MCF 10A (cell line): ENCODE data around the gene TRAPPC12. TPM values are rescaled to one million over a fixed set of nuclear protein-coding genes. Genes with fewer than 3 reads are reported as not detected.

ENCODE experiments used
- BruUV-seq: library from RNA; stranded (reverse); fragments of 400-500 nt; replicated peaks from 2 replicates; lab custom pipeline; 2021; lab: Mats Ljungman, UMichigan
- CTCF ChIA-PET: fragments of 300-600 bp; sonication (Branson Sonifier 250); formaldehyde crosslinking; extraction: SDS; loops from one replicate; lab custom pipeline; 2021; ENCODE audit warnings: antibody characterized with exemption, inconsistent platforms; lab: Yijun Ruan, JAX
- POLR2A ChIA-PET: fragments of 300-600, 350-650 bp; sonication (Branson Sonifier 250); formaldehyde crosslinking; extraction: SDS; loops from one replicate; lab custom pipeline; 2020; ENCODE audit warnings: antibody characterized with exemption, inconsistent platforms; lab: Yijun Ruan, JAX
- DNase-seq: peaks from one replicate; pipeline ENCODE4 v3.0.0-alpha.2; 2018; ENCODE audit not compliant: unreplicated experiment
- H3K27ac Mint-ChIP-seq: one replicate; pipeline ENCODE4 v1.8.0; 2022; ENCODE audit warnings: mild to moderate bottlenecking, low read depth, mixed read lengths; ENCODE audit not compliant: unreplicated experiment
- H3K27me3 Mint-ChIP-seq: one replicate; pipeline ENCODE4 v1.8.0; 2022; ENCODE audit warnings: mixed read lengths; ENCODE audit not compliant: insufficient read depth, unreplicated experiment
- H3K36me3 Mint-ChIP-seq: one replicate; pipeline ENCODE4 v1.8.0; 2022; ENCODE audit warnings: mild to moderate bottlenecking, moderate library complexity, mixed read lengths; ENCODE audit not compliant: insufficient read depth, unreplicated experiment
- H3K4me1 Mint-ChIP-seq: one replicate; pipeline ENCODE4 v1.8.0; 2022; ENCODE audit warnings: mixed read lengths; ENCODE audit not compliant: insufficient read depth, unreplicated experiment
- H3K4me3 Mint-ChIP-seq: one replicate; pipeline ENCODE4 v1.8.0; 2022; ENCODE audit warnings: mild to moderate bottlenecking, moderate library complexity, mixed read lengths; ENCODE audit not compliant: unreplicated experiment
- H3K9me3 Mint-ChIP-seq: one replicate; pipeline ENCODE4 v1.8.0; 2022; ENCODE audit warnings: mixed read lengths; ENCODE audit not compliant: unreplicated experiment
- intact Hi-C: fragments of 100-400 bp; cut with micrococcal nuclease; formaldehyde crosslinking; loops from 2 replicates; pipeline ENCODE4 v1.14.1; 2022
- total RNA-seq: library from RNA; stranded (reverse); gene quantifications from 2 replicates; pipeline ENCODE4 v1.2.3, GENCODE V29; 2022
- TF ChIP-seq, protein P1 (sequence below): fragments of 200-600 bp; IDR thresholded peaks from one replicate; pipeline ENCODE4 v1.8.0; 2022; ENCODE audit warnings: antibody characterized with exemption, mild to moderate bottlenecking; ENCODE audit not compliant: unreplicated experiment

TRAPPC12 gene
- total RNA-seq, 1 experiment from 2014 or later, result 84.4 TPM

DNA sequence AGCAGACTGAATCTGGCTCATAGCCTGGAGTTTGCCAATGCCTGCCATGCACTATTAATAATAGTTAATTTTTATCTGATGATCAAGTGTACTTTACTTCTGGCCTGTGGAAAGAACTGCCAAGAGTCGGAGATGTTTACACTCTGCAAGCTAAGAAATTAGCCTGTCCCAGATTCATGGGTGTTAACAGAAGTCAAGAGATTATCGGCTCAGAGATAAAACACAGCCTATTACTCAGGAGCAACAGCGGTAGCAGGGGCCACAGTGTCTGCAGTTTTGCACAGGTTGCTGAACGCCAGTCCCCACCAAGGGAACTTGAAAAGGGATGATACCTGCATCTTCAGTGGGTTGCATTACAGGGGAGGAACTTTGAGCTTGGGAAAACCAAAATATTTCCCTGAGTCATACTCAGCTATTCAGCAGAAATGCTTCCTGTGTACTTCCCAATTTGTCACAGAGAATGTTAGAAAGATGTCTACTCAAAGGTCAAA, 144.1 kb downstream of the TRAPPC12 start:
- Mint-ChIP-seq H3K27ac (no peak overlapping the region), H3K27me3 (no peaks in the 10 kb centered on the region), H3K4me3 (no peak overlapping the region), H3K4me1 (peaks cover 15% of the 10 kb centered on the region), H3K36me3 (no peaks in the 10 kb centered on the region), H3K9me3 (no peaks in the 10 kb centered on the region)
- TF ChIP-seq, protein P1, sequence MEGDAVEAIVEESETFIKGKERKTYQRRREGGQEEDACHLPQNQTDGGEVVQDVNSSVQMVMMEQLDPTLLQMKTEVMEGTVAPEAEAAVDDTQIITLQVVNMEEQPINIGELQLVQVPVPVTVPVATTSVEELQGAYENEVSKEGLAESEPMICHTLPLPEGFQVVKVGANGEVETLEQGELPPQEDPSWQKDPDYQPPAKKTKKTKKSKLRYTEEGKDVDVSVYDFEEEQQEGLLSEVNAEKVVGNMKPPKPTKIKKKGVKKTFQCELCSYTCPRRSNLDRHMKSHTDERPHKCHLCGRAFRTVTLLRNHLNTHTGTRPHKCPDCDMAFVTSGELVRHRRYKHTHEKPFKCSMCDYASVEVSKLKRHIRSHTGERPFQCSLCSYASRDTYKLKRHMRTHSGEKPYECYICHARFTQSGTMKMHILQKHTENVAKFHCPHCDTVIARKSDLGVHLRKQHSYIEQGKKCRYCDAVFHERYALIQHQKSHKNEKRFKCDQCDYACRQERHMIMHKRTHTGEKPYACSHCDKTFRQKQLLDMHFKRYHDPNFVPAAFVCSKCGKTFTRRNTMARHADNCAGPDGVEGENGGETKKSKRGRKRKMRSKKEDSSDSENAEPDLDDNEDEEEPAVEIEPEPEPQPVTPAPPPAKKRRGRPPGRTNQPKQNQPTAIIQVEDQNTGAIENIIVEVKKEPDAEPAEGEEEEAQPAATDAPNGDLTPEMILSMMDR, result no peak
- ChIA-PET POLR2A (interaction anchor here (1.0 to 1.9 kb wide), 3 partner anchors 12 to 51 kb away, joined by 3 to 5 read pairs (median 5); partner anchors contain the start of gene RNASEH1), CTCF (interaction anchor here (0.8 to 1.3 kb wide), 3 partner anchors 100 to 700 kb away, joined by 3 to 6 read pairs (median 4); no protein-coding TSS in a partner anchor)
- peak; percentile 5 for DNase-seq
- BruUV-seq, result no TSS peak
- intact Hi-C loops, result no loop called here

DNA sequence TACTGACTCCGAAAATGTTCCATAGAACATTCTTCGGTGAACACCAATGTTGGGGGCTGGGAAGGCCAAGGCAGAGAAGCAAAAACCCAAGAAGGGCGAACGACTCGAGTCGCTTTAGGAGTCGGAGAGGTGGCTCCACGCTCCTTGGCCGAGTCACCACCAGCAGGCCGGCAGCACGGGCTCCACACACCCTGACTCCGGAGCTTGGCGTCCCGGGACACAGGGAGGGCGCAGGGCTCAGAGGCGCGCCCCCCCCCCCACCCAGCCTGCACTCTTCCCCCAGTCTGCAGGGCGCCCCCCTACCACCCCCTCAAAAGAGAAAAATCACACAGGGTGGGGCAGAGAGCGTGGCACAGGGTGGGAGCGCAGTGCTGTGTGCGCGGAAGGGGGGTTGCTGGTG, 147.4 kb downstream of the TRAPPC12 start:
- Mint-ChIP-seq H3K27me3 (no peaks in the 10 kb centered on the region), H3K9me3 (no peaks in the 10 kb centered on the region), H3K4me1 (no peaks in the 10 kb centered on the region), H3K27ac (no peak overlapping the region), H3K36me3 (no peaks in the 10 kb centered on the region), H3K4me3 (no peak overlapping the region)
- TF ChIP-seq, protein P1, result no peak
- ChIA-PET CTCF (no interaction called here), POLR2A (interaction anchor here (0.9 kb wide), 1 partner anchor 10 kb away, joined by 4 read pairs; no protein-coding TSS in a partner anchor)
- intact Hi-C loops, result no loop called here
- BruUV-seq, result no TSS peak
- DNase-seq, result no peak

DNA sequence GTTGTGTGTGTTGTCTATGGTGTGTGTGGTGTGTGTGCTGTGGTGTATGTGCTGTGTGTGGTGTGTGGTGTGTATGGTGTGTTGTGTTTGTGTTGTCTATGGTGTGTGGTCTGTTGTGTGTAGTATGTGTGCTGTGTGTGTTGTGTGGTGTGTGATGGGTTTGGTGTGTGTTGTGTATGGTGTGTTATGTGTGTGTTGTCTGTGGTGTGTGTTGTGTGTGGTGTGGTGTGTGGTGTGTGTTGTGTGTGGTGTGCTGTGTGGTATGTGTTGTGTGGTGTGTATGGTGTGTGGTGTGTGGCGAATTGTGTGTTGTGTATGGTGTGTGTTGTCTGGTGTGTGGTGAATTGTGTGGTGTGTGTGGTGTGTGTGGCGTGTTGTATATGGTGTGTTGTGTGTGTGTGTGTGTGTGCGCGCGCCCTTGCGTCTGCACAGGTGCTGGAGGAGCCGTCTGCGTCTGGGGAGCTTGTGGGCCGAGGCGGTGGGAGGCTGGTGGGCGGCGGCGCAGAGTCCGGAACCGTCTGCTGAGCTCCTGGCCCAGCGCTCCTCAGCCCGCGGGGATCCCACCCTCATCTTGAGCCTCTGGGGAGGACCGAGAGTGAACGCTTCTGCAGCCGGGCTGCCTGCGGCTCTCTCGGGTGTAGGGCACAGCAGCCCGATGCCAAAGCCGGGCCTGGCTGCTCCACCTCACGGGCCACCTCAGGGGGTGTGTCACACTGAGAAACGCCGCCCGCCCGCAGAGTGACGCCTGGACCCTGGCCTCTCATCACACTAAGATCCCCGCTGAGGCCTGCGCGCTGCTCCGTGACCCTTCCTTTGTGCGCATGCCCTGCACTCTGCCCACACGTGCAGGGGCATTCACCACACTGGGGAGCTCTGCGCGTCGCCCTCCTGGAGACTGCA, 148.6 kb downstream of the TRAPPC12 start:
- H3K4me3 Mint-ChIP-seq, result no peak overlapping the region
- no TSS peak for BruUV-seq
- H3K36me3 Mint-ChIP-seq, result no peaks in the 10 kb centered on the region
- intact Hi-C loops, result no loop called here
- no peak for DNase-seq
- TF ChIP-seq, protein P1, result no peak
- H3K4me1 Mint-ChIP-seq, result no peaks in the 10 kb centered on the region
- no peaks in the 10 kb centered on the region for H3K9me3 Mint-ChIP-seq
- CTCF ChIA-PET, result interaction anchor here (0.5 to 0.8 kb wide), 3 partner anchors 10 to 81 kb away, joined by 3 to 5 read pairs (median 4); no protein-coding TSS in a partner anchor
- H3K27me3 Mint-ChIP-seq, result no peaks in the 10 kb centered on the region
- H3K27ac Mint-ChIP-seq, result no peak overlapping the region
- POLR2A ChIA-PET, result interaction anchor here (0.6 kb wide), 1 partner anchor 11 kb away, joined by 3 read pairs; no protein-coding TSS in a partner anchor

Other genes starting within 250 kb of the TRAPPC12 start
- 42.9 and 49.0 TPM in 2 replicates for gene EIPR1, start 1.9 kb upstream of the TRAPPC12 start, total RNA-seq
- 50.1 and 61.9 TPM in 2 replicates for gene ADI1, start 139.8 kb downstream of the TRAPPC12 start, total RNA-seq
- gene RNASEH1, start 178.6 kb downstream of the TRAPPC12 start, total RNA-seq, result 43.2 and 48.3 TPM in 2 replicates
- gene RPS7, start 195.6 kb downstream of the TRAPPC12 start, total RNA-seq, result 1,765 and 1,834 TPM in 2 replicates
- not detected in 2 replicates for gene COLEC11, start 215.4 kb downstream of the TRAPPC12 start, total RNA-seq